K562 (cell line): ENCODE results near the gene MALAT1. TPM values are rescaled to one million over a fixed set of nuclear protein-coding genes. Genes with fewer than 3 reads are reported as not detected.
A peak's percentile ranks its signal among the peaks of the same experiment; 100 is the strongest.

Source experiments
- CREM ChIP-seq: IDR thresholded peaks from 2 replicates; pipeline ENCODE4 v1.6.1; 2014; ENCODE audit warnings: antibody characterized with exemption, low read depth
- LARP7 ChIP-seq: fragments of 450-650 bp; IDR thresholded peaks from 2 replicates; pipeline ENCODE4 v1.6.1; 2016
- PRDM10 ChIP-seq: fragments of 450-650 bp; IDR thresholded peaks from 2 replicates; pipeline ENCODE4 v1.6.1; 2018; ENCODE audit not compliant: partially characterized antibody
- RCOR1 ChIP-seq, 2 experiments: IDR thresholded peaks; 2 replicates each; pipeline ENCODE4 v1.6.1; 2012; ENCODE audit warnings: low read depth in 2 of 2, low read length in 2 of 2, borderline replicate concordance in 1 of 2, improper control_type of control experiment in 1 of 2
- SRF ChIP-seq, 2 experiments: fragments of 250-450, 450-650 bp in 1 of 2; sonication (Bioruptor Pico) in 1 of 2; sonication (generic) in 1 of 2; formaldehyde crosslinking; IDR thresholded peaks; 2 replicates each; pipeline versions ENCODE4 v1.5.0 to v1.5.1; 2020 to 2022; ENCODE audit warnings: mild to moderate bottlenecking in 1 of 2, missing genetic modification reagents in 1 of 2
- polyA plus RNA-seq, 8 experiments: library from polyadenylated mRNA; depleted of rRNA in 4 of 8; stranded (reverse) in 5 of 8; unstranded in 3 of 8; fragments of >200 nt; fragmentation: Nextera tagmentation in 2 of 8; fragmentation: Illumina TruSeq in 1 of 8; extraction: Ambion mirVana in 2 of 8; extraction: Trizol in 1 of 8; gene quantifications; 2 replicates each; pipeline versions ENCODE4 v1.2.1 to v1.2.3, GENCODE V29; 2011 to 2014; ENCODE audit warnings: inconsistent platforms in 1 of 8, missing spikeins in 1 of 8
- total RNA-seq, 7 experiments: library from RNA; depleted of rRNA in 6 of 7; stranded (reverse); fragments of >200 nt in 6 of 7; fragmentation: Illumina TruSeq in 2 of 7; extraction: Trizol in 2 of 7; gene quantifications; 2 replicates each; pipeline versions ENCODE4 v1.2.1 to v1.2.3, GENCODE V29; 2011 to 2021; ENCODE audit warnings: low replicate concordance in 1 of 7

The MALAT1 gene
- total and polyA plus RNA-seq, 9 of the 15 experiments (the other 6 are each of a cell fraction or from before 2014, with no cell fraction given): 363 to 8,715 (median 2,351) TPM

DNA sequence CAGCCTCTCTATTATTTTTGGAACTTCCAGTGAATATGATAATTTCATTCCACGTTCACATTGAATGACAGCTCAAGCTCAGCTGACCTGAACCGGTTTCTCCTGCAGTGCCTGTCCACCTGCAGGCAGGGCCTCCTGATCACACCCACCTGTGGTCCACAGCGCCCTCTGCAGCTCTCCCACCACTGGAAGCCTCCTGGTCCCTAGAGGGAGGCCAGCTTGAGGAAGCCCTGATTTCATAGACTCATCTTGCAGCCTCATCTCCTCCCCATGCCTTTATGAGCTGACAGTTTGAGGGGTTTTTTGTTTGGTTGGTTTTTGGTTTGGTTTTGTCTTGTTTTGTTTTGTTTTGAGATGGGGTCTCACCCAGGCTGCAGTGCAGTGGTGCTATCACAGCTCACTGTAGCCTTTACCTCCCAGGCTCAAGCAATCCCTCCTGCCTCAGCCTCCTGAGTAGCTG lies 29.9 kb upstream of the MALAT1 start (continued):
- TF ChIP-seq RCOR1 (IDR thresholded peaks at IDR 0.05; ENCODE audit: borderline replicate concordance in 1 of 2, low read depth in 2 of 2, low read length in 2 of 2): peak; percentile 22 to 85; a peak in 2 of 4 replicates
- no peak for TF ChIP-seq LARP7
- peak; percentile 29; the same call in 1 of the 2 replicates for TF ChIP-seq CREM
- peak in 1 of 2 experiments; percentile 43; a peak in 1 of 4 replicates for TF ChIP-seq SRF (CRISPR knock-in tag; IDR thresholded peaks at IDR 0.05)
- peak; percentile 74 for TF ChIP-seq PRDM10
